MM.1S (cell line): ENCODE measurements around the gene DACH1.

ENCODE experiments used
- DNase-seq: peaks from one replicate; pipeline ENCODE4 v3.0.0-alpha.2; 2015
- H2AFZ ChIP-seq: fragments of 300-600 bp; sonication (generic); 2 replicates; pipeline ENCODE4 v1.6.0; 2016; ENCODE audit warnings: antibody characterized with exemption, low read length
- H3F3A ChIP-seq: fragments of 300-600 bp; sonication (generic); 2 replicates; pipeline ENCODE4 v1.6.1; 2016; ENCODE audit warnings: mild to moderate bottlenecking, antibody characterized with exemption, low read length, moderate library complexity, mixed read lengths; ENCODE audit not compliant: insufficient read depth
- H3K27ac ChIP-seq: fragments of 300-600 bp; sonication (generic); 2 replicates; pipeline ENCODE4 v1.5.1; 2016; ENCODE audit warnings: mild to moderate bottlenecking, low read length
- H3K27me3 ChIP-seq: fragments of 300-600 bp; sonication (generic); replicated peaks from 2 replicates; pipeline ENCODE4 v1.6.0; 2016; ENCODE audit warnings: low read length; ENCODE audit not compliant: insufficient read depth
- H3K36me3 ChIP-seq: fragments of 300-600 bp; sonication (generic); replicated peaks from 2 replicates; pipeline ENCODE4 v1.6.1; 2016; ENCODE audit warnings: mild to moderate bottlenecking, low read length, mixed read lengths; ENCODE audit not compliant: insufficient read depth
- H3K4me1 ChIP-seq: fragments of 300-600 bp; sonication (generic); 2 replicates; pipeline ENCODE4 v1.6.1; 2016; ENCODE audit warnings: low read length, mixed read lengths
- H3K4me2 ChIP-seq: fragments of 300-600 bp; sonication (generic); 2 replicates; pipeline ENCODE4 v1.6.0; 2016; ENCODE audit warnings: low read depth, low read length
- H3K4me3 ChIP-seq: fragments of 300-600 bp; sonication (generic); 2 replicates; pipeline ENCODE4 v1.5.1; 2016; ENCODE audit warnings: low read length, mixed read lengths
- H3K79me2 ChIP-seq: fragments of 300-600 bp; sonication (generic); 2 replicates; pipeline ENCODE4 v1.6.1; 2016; ENCODE audit warnings: mixed run types, low read length, mixed read lengths
- H3K9ac ChIP-seq: fragments of 300-600 bp; sonication (generic); 2 replicates; pipeline ENCODE4 v1.6.1; 2016; ENCODE audit warnings: low read length, mixed read lengths
- H3K9me2 ChIP-seq: fragments of 300-600 bp; sonication (generic); replicated peaks from 2 replicates; pipeline ENCODE4 v1.6.1; 2016; ENCODE audit warnings: mild to moderate bottlenecking, low read length, mixed read lengths; ENCODE audit not compliant: insufficient read depth
- H3K9me3 ChIP-seq: fragments of 300-600 bp; sonication (generic); replicated peaks from 2 replicates; pipeline ENCODE4 v1.6.1; 2016; ENCODE audit warnings: mild to moderate bottlenecking, low read length, mixed read lengths; ENCODE audit not compliant: insufficient read depth
- H4K20me1 ChIP-seq: fragments of 300-600 bp; sonication (generic); 2 replicates; pipeline ENCODE4 v1.6.1; 2016; ENCODE audit warnings: mild to moderate bottlenecking, low read length, moderate library complexity, mixed read lengths; ENCODE audit not compliant: insufficient read depth
- EZH2 ChIP-seq: fragments of 300-600 bp; sonication (generic); optimal IDR thresholded peaks from 2 replicates; pipeline ENCODE3; 2017; ENCODE audit warnings: low read depth, mild to moderate bottlenecking, antibody characterized with exemption, low read length, mixed read lengths
- EZH2phosphoT487 ChIP-seq: fragments of 300-600 bp; sonication (generic); IDR thresholded peaks from 2 replicates; pipeline ENCODE4 v1.6.1; 2018; ENCODE audit warnings: antibody characterized with exemption, low read length
- TF ChIP-seq, protein P1 (sequence below): fragments of 300-600 bp; sonication (generic); IDR thresholded peaks from 2 replicates; pipeline ENCODE4 v1.5.1; 2016; ENCODE audit warnings: antibody characterized with exemption, low read length, mixed read lengths

DACH1 gene

GRCh38 chr13:71609271-71609670 lies 257.7 kb downstream of the DACH1 start:
- Histone ChIP-seq H3K4me1 (no peaks in the 10 kb centered on the region), H3F3A (no peaks in the 10 kb centered on the region), H2AFZ (no peak overlapping the region), H3K36me3 (no peaks in the 10 kb centered on the region), H3K9ac (no peak overlapping the region), H3K9me2 (no peaks in the 10 kb centered on the region), H3K9me3 (no peaks in the 10 kb centered on the region), H3K4me2 (no peak overlapping the region), H3K27me3 (no peaks in the 10 kb centered on the region), H3K27ac (no peak overlapping the region), H3K79me2 (no peaks in the 10 kb centered on the region), H4K20me1 (no peaks in the 10 kb centered on the region), H3K4me3 (no peak overlapping the region)
- DNase-seq, result no peak
- TF ChIP-seq EZH2phosphoT487 (no peak), EZH2 (no peak)
- TF ChIP-seq, protein P1, sequence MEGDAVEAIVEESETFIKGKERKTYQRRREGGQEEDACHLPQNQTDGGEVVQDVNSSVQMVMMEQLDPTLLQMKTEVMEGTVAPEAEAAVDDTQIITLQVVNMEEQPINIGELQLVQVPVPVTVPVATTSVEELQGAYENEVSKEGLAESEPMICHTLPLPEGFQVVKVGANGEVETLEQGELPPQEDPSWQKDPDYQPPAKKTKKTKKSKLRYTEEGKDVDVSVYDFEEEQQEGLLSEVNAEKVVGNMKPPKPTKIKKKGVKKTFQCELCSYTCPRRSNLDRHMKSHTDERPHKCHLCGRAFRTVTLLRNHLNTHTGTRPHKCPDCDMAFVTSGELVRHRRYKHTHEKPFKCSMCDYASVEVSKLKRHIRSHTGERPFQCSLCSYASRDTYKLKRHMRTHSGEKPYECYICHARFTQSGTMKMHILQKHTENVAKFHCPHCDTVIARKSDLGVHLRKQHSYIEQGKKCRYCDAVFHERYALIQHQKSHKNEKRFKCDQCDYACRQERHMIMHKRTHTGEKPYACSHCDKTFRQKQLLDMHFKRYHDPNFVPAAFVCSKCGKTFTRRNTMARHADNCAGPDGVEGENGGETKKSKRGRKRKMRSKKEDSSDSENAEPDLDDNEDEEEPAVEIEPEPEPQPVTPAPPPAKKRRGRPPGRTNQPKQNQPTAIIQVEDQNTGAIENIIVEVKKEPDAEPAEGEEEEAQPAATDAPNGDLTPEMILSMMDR, result no peak

GRCh38 chr13:71607575-71607974 lies 259.4 kb downstream of the DACH1 start:
- Histone ChIP-seq H3K9me3 (no peaks in the 10 kb centered on the region), H2AFZ (no peak overlapping the region), H3K9me2 (no peaks in the 10 kb centered on the region), H3K79me2 (no peaks in the 10 kb centered on the region), H3K27me3 (no peaks in the 10 kb centered on the region), H3K4me1 (no peaks in the 10 kb centered on the region), H4K20me1 (no peaks in the 10 kb centered on the region), H3K9ac (no peak overlapping the region), H3K4me3 (no peak overlapping the region), H3K36me3 (no peaks in the 10 kb centered on the region), H3F3A (no peaks in the 10 kb centered on the region), H3K4me2 (no peak overlapping the region), H3K27ac (no peak overlapping the region)
- TF ChIP-seq, protein P1, result no peak
- TF ChIP-seq EZH2, result no peak
- TF ChIP-seq EZH2phosphoT487, result no peak
- no peak for DNase-seq

DNA sequence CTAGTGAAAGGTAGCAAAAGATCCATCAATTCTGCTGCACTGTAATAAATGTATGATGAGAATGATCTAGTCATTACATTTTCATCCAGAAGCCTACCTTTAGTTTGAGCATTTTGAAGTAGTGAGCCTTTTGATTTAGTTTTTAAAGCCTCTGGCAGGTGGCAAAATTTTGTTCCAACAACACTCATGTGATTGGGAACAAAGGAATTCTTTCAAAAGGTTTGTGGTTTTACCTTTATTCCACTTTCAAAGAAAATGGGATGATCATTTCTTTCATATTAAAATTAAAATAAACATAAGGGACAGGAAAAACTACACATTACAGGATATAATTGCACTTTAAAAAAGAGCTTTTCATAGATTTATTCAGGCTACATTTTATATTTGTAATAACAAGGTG lies 260.2 kb downstream of the DACH1 start:
- TF ChIP-seq EZH2phosphoT487 (no peak), EZH2 (no peak)
- TF ChIP-seq, protein P1, result no peak

GRCh38 chr13:71605744-71606143 lies 261.3 kb downstream of the DACH1 start:
- TF ChIP-seq EZH2, result no peak
- TF ChIP-seq EZH2phosphoT487, result no peak
- TF ChIP-seq, protein P1, result no peak
- Histone ChIP-seq H3K9me3 (no peaks in the 10 kb centered on the region), H3K36me3 (no peaks in the 10 kb centered on the region), H3K9ac (no peak overlapping the region), H3F3A (no peaks in the 10 kb centered on the region), H3K4me1 (no peaks in the 10 kb centered on the region), H3K79me2 (no peaks in the 10 kb centered on the region), H3K4me3 (no peak overlapping the region), H3K27ac (no peak overlapping the region), H3K27me3 (no peaks in the 10 kb centered on the region), H3K9me2 (no peaks in the 10 kb centered on the region), H2AFZ (no peak overlapping the region), H3K4me2 (no peak overlapping the region), H4K20me1 (no peaks in the 10 kb centered on the region)
- no peak for DNase-seq

More for the DNA sequence above, 260.2 kb downstream of the DACH1 start:
- Histone ChIP-seq H3K27ac (no peak overlapping the region), H3K4me3 (no peak overlapping the region), H4K20me1 (no peaks in the 10 kb centered on the region), H2AFZ (no peak overlapping the region), H3K79me2 (no peaks in the 10 kb centered on the region), H3F3A (no peaks in the 10 kb centered on the region), H3K9me2 (no peaks in the 10 kb centered on the region), H3K9me3 (no peaks in the 10 kb centered on the region), H3K9ac (no peak overlapping the region), H3K36me3 (no peaks in the 10 kb centered on the region), H3K4me2 (no peak overlapping the region), H3K4me1 (no peaks in the 10 kb centered on the region), H3K27me3 (no peaks in the 10 kb centered on the region)
- DNase-seq, result no peak
